ENCODE data around the gene ZNF555.

ZNF555 gene

GRCh38 chr19:2827022-2827421 lies 14.3 kb upstream of the ZNF555 start:
- no peak for DNase-seq (ENCODE audit: low read depth, low spot score)
- no peak overlapping the region for H3K4me3 ChIP-seq (ENCODE audit: low read depth, low read length)
- TF ChIP-seq, protein P1, sequence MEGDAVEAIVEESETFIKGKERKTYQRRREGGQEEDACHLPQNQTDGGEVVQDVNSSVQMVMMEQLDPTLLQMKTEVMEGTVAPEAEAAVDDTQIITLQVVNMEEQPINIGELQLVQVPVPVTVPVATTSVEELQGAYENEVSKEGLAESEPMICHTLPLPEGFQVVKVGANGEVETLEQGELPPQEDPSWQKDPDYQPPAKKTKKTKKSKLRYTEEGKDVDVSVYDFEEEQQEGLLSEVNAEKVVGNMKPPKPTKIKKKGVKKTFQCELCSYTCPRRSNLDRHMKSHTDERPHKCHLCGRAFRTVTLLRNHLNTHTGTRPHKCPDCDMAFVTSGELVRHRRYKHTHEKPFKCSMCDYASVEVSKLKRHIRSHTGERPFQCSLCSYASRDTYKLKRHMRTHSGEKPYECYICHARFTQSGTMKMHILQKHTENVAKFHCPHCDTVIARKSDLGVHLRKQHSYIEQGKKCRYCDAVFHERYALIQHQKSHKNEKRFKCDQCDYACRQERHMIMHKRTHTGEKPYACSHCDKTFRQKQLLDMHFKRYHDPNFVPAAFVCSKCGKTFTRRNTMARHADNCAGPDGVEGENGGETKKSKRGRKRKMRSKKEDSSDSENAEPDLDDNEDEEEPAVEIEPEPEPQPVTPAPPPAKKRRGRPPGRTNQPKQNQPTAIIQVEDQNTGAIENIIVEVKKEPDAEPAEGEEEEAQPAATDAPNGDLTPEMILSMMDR (IDR thresholded peaks at IDR 0.05; ENCODE audit: low read depth, low read length) = no peak
- in situ Hi-C loops (cut with HindIII; ENCODE audit: low sequenced_read_pairs) = no loop called here

GRCh38 chr19:2827840-2828489 lies 13.3 kb upstream of the ZNF555 start:
- no peak overlapping the region for H3K4me3 ChIP-seq (ENCODE audit: low read depth, low read length)
- no peak for DNase-seq (ENCODE audit: low read depth, low spot score)
- TF ChIP-seq, protein P1 (IDR thresholded peaks at IDR 0.05; ENCODE audit: low read depth, low read length) = no peak
- in situ Hi-C loops (cut with HindIII; ENCODE audit: low sequenced_read_pairs) = no loop called here

DNA sequence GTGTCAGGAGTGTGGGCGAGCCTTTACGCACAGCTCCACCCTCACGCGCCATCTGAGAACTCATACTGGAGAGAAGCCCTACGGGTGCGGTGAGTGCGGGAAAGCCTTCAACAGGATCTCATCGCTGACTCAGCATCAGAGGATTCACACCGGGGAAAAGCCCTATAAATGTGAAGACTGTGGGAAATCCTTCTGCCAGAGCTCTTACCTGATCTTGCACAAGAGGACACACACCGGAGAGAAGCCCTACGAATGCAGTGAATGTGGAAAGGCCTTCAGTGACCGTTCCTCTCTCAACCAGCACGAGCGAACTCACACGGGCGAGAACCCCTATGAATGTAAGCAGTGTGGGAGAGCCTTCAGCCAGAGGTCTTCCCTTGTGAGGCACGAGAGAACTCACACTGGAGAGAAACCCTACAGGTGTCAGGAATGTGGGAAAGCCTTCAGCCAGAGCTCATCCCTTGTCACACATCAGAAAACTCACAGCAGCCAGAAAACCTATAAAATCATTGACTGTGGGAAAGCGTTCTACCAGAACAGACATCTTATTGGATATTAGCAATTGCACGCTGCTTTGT lies 6.9 kb upstream of the ZNF555 start:
- no peak for DNase-seq (ENCODE audit: low read depth, low spot score)
- TF ChIP-seq, protein P1 (IDR thresholded peaks at IDR 0.05; ENCODE audit: low read depth, low read length) = no peak
- in situ Hi-C loops (cut with HindIII; ENCODE audit: low sequenced_read_pairs) = no loop called here
- H3K4me3 ChIP-seq (ENCODE audit: low read depth, low read length) = no peak overlapping the region

GRCh38 chr19:2837430-2837829 lies 3.8 kb upstream of the ZNF555 start:
- in situ Hi-C loops (cut with HindIII; ENCODE audit: low sequenced_read_pairs) = no loop called here
- TF ChIP-seq, protein P1 (IDR thresholded peaks at IDR 0.05; ENCODE audit: low read depth, low read length) = no peak
- DNase-seq (ENCODE audit: low read depth, low spot score) = no peak
- no peak overlapping the region for H3K4me3 ChIP-seq (ENCODE audit: low read depth, low read length)

GRCh38 chr19:2841855-2842574 lies 740 bp downstream of the ZNF555 start:
- DNase-seq (ENCODE audit: low read depth, low spot score) = no peak
- in situ Hi-C loops (cut with HindIII; ENCODE audit: low sequenced_read_pairs) = no loop called here
- TF ChIP-seq, protein P1 (IDR thresholded peaks at IDR 0.05; ENCODE audit: low read depth, low read length) = no peak

DNA sequence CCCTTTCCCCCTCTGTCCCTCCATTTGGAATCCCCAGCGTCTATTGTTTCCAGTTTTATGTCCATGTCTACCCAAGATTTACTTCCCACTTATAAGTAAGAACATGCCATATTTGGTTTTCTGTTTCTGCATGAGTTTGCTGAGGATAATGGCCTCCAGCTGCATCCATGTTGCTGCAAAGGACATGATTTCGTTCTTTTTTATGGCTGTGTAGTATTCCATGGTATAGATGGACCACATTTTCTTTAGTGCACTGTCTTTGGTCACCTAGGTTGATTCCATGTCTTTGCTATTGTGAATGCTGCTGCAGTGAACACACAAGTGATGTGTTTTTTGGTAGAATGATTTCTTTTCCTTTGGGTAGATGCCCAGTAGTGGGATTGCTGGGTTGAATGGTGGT lies 3.8 kb downstream of the ZNF555 start:
- DNase-seq (ENCODE audit: low read depth, low spot score) = no peak
- no peak overlapping the region for H3K4me3 ChIP-seq (ENCODE audit: low read depth, low read length)
- in situ Hi-C loops (cut with HindIII; ENCODE audit: low sequenced_read_pairs) = no loop called here
- TF ChIP-seq, protein P1 (IDR thresholded peaks at IDR 0.05; ENCODE audit: low read depth, low read length) = no peak

More at GRCh38 chr19:2841855-2842574, 740 bp downstream of the ZNF555 start:
- peak overlapping the region; percentile 75 for H3K4me3 ChIP-seq (ENCODE audit: low read depth, low read length)

Measured in astrocyte of the spinal cord (primary cell).